ENCODE measurements around the gene RGS12.

RGS12 gene

GRCh38 chr4:3312362-3312761 is 19.5 kb downstream of the RGS12 start:
- no peak for DNase-seq (ENCODE audit: low spot score)

GRCh38 chr4:3313139-3313538 is 20.3 kb downstream of the RGS12 start:
- no peak for DNase-seq (ENCODE audit: low spot score)

- no peak for DNase-seq (ENCODE audit: low spot score)
Measured at GRCh38 chr4:3313556-3314228, 20.9 kb downstream of the RGS12 start.

GRCh38 chr4:3314706-3315260 is 22.0 kb downstream of the RGS12 start:
- no peak for DNase-seq (ENCODE audit: low spot score)

GRCh38 chr4:3315566-3315965 is 22.7 kb downstream of the RGS12 start:
- no peak for DNase-seq (ENCODE audit: low spot score)

GRCh38 chr4:3316146-3316545 is 23.3 kb downstream of the RGS12 start:
- no peak for DNase-seq (ENCODE audit: low spot score)

- DNase-seq (ENCODE audit: low spot score) = no peak
Measured at GRCh38 chr4:3317011-3317655, 24.3 kb downstream of the RGS12 start.

- DNase-seq (ENCODE audit: low spot score) = no peak
Measured at GRCh38 chr4:3317656-3318211, 24.9 kb downstream of the RGS12 start.

- no peak for DNase-seq (ENCODE audit: low spot score)
Measured at GRCh38 chr4:3318561-3319021, 25.8 kb downstream of the RGS12 start.

- DNase-seq (ENCODE audit: low spot score) = no peak
Measured at GRCh38 chr4:3320361-3321023, 27.7 kb downstream of the RGS12 start.

GRCh38 chr4:3321295-3321889 is 28.6 kb downstream of the RGS12 start:
- DNase-seq (ENCODE audit: low spot score) = no peak

GRCh38 chr4:3322059-3322550 is 29.3 kb downstream of the RGS12 start:
- no peak for DNase-seq (ENCODE audit: low spot score)

- DNase-seq (ENCODE audit: low spot score) = no peak
Measured at GRCh38 chr4:3323071-3323481, 30.3 kb downstream of the RGS12 start.

- no peak for DNase-seq (ENCODE audit: low spot score)
Measured at GRCh38 chr4:3324093-3324815, 31.4 kb downstream of the RGS12 start.

GRCh38 chr4:3328814-3329663 is 36.2 kb downstream of the RGS12 start:
- DNase-seq (ENCODE audit: low spot score) = no peak

- DNase-seq (ENCODE audit: low spot score) = no peak
Measured at GRCh38 chr4:3329887-3330286, 37.1 kb downstream of the RGS12 start.

GRCh38 chr4:3330707-3331106 is 37.9 kb downstream of the RGS12 start:
- no peak for DNase-seq (ENCODE audit: low spot score)

GRCh38 chr4:3331511-3332394 is 38.9 kb downstream of the RGS12 start:
- no peak for DNase-seq (ENCODE audit: low spot score)

- no peak for DNase-seq (ENCODE audit: low spot score)
Measured at GRCh38 chr4:3332498-3332897, 39.7 kb downstream of the RGS12 start.

Data from hematopoietic multipotent progenitor cell treated with erythropoietin and hydrocortisone succinate and interleukin-3 and kit ligand, for 15 days (in vitro differentiated cells).